Ureter (tissue), 1 donor: ENCODE measurements around the gene ADD2. TPM values are rescaled to one million over a fixed set of nuclear protein-coding genes. Genes with fewer than 3 reads are reported as not detected.

Experiments used
- DNase-seq: peaks from one replicate; pipeline ENCODE4 v3.0.0-alpha.2; 2020; ENCODE audit warnings: low spot score
- total RNA-seq: library from RNA; stranded (reverse); gene quantifications from one replicate; pipeline ENCODE4 v1.2.4, GENCODE V29; 2023
- donor health status: DM: yes; HTN: yes; CAD: no.

Gene ADD2
- total RNA-seq, 1 donor from 2014 or later: 2.1 TPM

DNA sequence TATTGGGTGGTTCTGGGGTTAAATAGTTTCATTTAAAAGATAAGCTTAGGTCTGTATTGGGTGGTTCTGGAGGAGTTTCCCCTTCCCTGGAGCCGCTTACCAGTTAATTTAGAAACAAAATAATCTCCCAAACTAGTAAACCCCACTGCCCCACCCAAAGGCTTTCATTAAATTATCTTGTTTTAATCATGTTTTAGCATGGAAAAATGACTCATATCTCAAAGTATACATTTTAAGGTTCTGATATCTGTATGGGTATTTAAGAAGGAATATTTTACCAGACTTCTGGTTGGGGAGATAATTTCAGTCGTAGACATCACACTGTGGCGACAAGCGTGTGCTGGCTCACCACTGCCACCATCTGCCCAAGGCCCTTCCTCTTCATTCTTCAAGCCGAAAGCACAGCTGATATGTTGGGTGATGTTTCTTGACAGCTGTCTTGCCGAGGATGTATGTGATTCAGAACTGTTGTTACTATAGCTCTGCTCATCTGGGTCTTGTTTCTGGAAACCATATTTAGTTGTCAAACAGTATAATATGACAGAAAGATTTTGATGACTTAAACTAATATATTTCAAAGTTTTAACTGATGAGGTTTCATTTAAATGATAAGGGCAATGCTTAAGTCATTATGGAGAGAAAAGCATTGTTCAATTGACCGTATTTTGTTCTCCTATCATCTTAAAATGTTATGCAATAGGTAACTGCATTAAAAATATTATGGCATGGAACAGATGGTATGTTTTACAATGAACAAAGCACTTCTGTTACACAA, 17.3 kb upstream of the ADD2 start:
- DNase-seq: no peak

DNA sequence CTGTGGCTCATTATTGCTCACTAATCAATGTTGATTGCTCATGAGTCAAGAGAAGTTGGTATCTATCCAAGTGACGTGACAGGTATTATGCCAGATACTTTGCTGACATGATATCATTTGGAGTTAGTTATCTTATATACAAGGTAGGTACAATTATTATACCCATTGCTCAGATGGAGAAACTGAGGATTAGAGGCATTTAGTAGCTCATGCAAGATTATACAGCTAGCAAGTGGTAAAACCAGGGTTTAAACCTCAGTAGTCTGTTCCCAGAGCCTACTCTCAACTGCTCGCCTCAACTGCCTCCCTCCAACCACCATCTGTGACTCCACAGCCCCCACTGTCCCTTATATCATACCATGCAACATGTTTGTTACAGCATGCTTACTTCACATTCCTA, 16.3 kb upstream of the ADD2 start:
- DNase-seq: no peak

GRCh38 chr2:70779911-70780545, 12.0 kb upstream of the ADD2 start:
- DNase-seq: no peak

DNA sequence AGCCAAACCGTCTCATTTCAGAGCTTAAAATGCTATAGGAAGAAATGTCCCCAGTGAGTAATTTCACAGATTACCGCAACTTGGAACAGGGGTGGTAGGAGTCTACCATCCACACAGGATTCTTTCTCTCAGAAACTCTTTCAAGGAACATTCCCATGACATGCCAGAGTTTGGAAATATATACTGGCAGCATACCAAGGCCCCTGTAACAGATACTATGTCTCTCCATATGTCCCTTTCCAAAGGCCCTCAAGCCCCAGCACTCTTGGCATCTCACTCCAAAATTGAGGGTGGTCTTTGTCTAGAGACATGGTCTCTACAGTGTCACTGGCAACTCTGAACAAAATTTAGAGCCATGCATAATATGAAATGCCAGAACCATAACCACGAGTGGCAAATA, 11.5 kb upstream of the ADD2 start:
- no peak for DNase-seq

DNA sequence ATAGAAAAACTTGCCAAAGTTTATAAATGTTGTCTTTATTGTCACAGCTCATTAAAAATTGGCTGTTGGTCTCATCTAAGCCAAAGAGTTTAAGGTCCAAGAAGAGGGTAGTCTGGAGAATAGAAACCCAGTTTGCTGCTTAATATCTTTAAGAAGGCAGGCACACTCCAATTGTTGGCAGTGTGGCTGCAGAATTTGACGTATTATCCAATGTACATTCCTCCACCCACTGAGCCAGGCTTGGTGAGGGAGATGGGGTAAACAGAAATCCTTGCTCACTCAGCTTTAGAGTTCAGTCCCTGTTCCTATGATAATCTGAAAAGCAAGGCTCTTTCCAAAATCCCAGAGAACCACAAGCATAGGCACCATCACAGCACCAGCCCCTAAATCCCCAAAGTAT, 10.7 kb upstream of the ADD2 start:
- DNase-seq: no peak

DNA sequence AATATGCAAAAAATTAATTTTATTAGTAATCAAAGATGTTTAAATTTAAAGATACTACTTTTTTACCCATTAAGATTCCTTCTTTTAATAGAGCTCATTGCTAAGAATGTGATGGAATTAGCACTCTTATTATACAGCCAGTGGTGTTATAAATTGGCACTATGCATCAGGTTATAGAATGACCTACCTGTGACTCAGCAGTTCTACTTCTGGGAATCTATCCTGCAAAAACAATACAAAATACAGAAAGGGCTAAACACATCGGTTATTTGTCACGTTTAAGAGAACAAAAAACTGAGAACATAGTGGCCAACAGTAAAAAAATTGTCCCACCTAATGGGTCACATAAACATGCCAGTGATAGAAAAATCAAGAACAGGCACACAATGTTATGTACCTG, 9.4 kb upstream of the ADD2 start:
- no peak for DNase-seq

DNA sequence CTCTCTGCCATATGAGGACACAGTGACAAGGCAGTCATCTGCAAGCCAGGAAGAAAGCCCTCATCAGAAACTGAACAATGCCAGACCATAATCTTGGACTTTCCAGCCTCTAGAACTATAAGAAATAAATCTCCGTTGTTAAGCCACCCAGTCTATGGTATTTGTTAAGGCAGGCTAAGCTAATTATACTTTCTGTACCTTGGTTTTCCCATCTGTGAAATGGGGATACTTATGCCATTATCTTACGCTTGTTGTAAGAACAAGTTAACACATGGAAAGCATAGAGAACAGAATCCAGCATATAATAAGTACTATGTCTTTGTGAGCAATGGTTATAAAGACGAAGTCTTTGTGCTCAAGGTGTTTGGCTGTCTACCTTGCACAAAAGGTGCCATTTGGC, 8.3 kb upstream of the ADD2 start:
- no peak for DNase-seq

GRCh38 chr2:70775141-70775540, 7.1 kb upstream of the ADD2 start:
- no peak for DNase-seq

DNA sequence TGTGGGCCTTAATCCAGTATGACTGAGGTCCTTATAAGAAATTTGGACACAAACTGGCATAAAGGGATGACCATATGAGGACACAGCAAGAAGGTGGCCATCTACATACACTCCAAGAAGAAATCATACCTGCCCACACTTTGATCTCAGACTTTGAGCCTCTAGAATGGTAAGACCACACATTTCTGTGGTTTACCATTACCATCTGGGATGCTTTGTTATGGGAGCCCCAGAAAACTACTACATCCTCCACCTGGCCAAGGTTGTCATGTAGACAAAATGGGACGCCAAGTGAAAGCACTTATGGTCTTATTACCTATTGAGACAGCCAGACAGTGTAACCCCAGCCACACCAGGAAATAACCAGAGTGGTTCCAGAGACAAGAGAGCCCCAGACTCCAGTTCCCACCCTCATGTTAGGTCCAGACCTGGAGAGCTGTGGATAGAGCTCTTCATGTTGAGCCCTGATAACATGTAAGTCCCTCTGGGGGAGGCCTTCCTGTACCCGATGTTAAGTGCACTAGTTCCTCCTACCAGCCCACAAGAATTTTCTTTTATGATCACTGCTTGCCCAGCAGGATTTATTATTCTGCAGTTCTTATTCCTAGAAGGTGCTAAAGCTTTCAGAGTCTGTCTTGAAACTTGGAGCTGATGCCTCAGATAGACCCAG, 4.6 kb upstream of the ADD2 start:
- DNase-seq: no peak

GRCh38 chr2:70771446-70771845, 3.4 kb upstream of the ADD2 start:
- DNase-seq: no peak

DNA sequence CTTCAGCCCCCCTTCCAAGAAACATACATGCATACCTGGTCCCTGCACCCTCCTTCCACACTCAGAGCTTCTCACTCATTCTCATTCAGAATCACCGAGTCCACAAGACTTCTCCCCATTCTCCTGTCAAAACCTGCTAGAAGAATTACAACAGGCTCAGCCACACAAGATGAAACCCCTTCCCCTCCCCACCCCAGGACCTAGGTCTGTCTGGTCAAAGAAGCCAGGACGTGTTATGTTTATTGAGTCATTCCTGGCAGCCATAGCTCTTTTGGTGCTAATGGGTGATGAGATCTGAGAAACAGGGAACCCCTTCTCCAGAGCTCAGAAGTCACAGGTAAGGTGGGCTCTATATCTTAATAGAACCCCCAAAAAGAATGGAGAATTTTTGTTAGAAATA, 1.4 kb upstream of the ADD2 start:
- DNase-seq: no peak

DNA sequence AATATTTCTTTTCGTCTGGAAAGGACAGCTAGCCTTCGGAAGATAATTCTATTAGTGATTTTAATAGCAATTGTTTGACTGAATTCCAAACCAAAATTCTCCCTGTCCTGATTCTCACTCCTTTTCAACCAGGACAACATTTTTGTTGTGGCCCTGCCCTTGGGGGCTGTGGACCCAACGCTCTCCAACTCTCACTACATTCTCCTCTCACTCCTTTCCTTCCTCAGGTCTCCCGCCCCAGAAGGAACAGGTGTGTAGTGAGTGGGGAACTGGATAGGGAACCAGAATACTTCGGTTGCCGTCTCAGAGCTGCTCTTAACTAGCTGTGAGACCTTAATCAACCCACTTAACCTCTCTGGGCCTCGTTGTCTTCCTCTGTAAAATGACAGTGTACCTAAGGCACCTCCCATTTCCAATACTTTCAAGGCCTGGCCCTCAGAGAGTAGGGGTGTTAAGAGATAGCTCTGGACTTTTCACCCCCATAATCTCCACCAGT, 638 bp upstream of the ADD2 start:
- no peak for DNase-seq

- DNase-seq: no peak
Measured at GRCh38 chr2:70767079-70767698, 811 bp downstream of the ADD2 start.

DNA sequence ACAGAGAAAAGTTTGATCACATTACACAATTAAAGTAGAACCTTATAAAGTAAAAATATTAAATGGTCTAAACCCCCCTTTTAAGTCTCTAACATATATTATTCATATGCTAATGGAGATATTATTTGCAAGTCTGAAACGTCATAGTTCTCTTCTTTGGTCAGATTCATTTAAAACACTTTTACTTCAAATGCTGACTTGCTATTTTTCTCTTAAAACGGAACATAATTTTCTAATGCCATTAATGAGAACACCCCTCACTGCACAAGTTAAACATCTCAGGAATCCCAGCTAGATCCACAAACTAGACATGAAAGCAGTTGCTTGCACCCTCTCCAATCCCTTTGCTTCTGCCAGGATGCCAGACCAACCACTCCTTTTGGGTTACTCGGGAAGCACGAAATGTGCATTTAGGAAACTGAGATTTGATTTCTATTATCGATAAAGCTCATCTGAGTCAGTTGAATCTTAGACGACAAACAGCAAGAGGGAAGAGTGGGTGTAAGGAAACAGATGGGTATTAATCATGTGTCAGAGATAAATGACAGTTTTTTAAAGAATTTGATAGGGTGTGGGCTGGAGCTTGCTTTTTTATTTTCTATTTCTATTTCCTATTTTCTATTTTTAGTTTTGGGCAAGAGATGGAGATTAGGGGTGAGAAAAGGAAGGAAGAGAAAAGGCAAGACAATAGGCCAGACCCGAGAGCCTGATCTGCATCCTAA, 1.5 kb downstream of the ADD2 start:
- DNase-seq: no peak

DNA sequence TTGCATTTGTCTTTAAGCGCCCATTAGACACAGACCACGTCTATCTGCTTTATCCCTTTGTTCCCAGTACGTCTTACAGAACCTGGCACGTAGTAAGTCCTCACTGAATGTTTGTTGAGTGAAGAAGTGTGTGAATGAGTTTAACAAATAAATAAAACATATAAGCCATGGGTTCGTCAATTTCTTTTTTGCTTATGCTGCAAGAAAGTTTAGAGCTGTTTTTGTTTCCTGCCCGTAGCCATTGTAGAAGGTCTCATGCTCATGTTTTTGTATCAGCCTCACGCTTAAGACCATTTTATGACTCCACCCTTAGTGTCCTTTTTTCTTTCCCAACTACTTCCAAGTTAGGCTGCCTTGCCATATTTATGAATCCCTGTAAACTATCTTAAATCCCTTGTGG, 2.5 kb downstream of the ADD2 start:
- no peak for DNase-seq

- no peak for DNase-seq
Measured at GRCh38 chr2:70759446-70759845, 8.6 kb downstream of the ADD2 start.

GRCh38 chr2:70757966-70758365, 10.0 kb downstream of the ADD2 start:
- DNase-seq: no peak

DNA sequence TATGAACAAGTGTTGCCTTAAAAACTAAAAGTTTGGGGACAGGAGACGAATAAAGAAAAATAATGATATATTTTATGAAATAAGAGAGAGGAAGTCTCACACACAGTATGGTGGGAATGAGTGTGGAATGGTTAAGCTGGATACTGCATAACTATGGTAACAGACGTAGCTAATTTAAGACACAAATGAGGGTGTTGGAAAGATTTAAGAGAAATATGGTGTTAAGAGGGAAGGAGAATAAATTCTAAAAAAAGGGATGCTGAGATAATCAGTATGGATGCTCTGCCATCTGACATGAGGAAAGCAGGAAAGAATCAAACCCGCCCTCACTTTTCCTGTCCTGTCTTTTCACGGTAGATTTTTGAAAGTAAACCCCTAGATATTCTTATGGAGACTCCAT, 10.6 kb downstream of the ADD2 start:
- no peak for DNase-seq

DNA sequence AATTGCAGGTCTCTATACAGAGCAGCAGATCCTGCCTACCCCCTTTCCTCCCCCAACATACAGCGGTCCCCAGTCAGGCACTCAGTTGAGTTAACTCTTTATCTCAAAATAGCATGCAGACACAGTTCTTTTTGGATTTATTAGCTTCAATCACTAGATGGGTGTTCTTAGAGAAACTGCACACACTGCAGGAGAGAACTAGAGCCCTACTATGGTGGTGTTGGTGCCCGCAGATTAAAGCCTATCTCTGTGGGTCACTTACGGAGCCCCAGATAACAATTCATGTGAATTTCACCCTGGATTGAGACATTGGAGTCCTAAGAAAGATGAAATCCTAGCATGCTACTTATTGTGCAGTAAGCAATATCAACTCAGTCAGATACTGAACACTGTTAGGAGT, 11.9 kb downstream of the ADD2 start:
- no peak for DNase-seq

DNA sequence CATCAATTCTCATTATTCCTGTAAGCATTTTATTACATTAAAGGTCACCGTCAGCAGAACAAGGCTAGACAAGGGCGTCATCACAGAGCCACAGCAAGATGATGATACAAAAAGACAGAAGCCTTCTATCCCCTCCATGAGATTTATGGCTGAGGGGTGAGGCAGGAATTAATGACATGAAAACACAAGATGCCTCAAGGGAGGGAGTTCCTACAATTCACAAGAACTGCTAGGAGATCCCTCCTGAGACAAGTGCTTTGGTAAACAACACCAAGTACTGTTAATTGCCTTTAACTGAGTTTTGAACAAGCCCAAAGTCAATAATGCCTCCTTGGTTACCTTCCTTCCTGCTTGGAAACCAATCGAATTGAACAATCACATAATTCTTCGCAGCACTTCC, 14.1 kb downstream of the ADD2 start:
- DNase-seq: no peak

GRCh38 chr2:70753031-70753430, 15.0 kb downstream of the ADD2 start:
- DNase-seq: no peak

- DNase-seq: no peak
Measured at GRCh38 chr2:70752396-70752795, 15.6 kb downstream of the ADD2 start.
